Measurements from ENCODE around the gene NLRP1.

Gene NLRP1

DNA sequence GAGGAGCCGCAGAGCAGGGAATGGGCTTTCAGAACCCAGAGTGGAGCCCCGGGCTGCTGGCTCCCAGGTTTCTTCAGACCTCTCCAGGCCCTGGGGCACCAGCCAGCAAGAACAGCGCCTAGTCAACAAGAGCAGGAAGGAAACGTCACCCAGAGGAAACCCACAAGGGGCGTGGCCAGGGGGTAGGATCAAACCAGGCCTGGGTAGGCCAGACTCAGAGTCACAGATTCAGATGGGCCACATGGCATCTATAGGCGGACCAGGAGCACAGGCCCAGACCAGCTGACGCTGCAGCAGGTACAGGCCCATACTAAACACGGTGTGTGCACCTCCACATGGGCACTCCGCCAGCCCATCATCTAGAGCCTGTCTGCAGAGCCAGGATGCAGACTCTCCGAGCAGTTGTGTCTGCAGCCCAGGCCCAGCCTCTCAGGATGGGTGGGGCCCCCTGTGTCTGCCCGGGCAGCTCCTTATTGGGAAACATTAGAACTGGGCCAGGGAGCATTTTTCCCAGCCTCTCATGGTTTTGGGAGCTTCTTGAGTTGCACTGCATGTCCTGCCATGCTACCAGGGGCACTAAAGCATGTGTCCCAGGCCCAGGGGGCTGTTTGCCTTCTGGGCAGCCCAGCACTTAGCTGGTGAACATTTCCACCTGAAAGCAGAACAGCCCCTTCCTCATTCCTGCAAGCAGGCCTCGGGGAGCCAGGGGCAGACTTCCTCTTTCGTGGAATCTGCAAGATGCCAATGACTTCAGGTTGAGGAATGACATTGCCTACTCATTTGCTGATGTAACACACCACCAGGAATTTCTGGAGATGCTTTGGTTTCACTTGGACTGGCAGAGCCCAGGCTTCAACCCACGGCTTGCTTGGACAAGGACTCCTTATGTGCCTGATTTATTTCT lies at the start of gene NLRP1:
Gene NLRP1, minus strand, starts transcription at position 127 of the 904 bp plus-strand sequence. CDS start 552 bp downstream, outside the sequence.
- Histone ChIP-seq H3K27me3 (no peaks in the 10 kb centered on the region), H3K9ac (peak within 1 kb of the TSS; percentile 82)

GRCh38 chr17:5631958-5632590 lies 47.8 kb upstream of the NLRP1 start:
- Histone ChIP-seq H3K27me3 (no peaks in the 10 kb centered on the region), H3K4me1 (no peaks in the 10 kb centered on the region), H3K4me2 (no peak overlapping the region), H3K9me3 (no peaks in the 10 kb centered on the region), H3K27ac (no peak overlapping the region), H3K36me3 (no peaks in the 10 kb centered on the region), H3K4me3 (no peak overlapping the region), H3K9ac (no peak overlapping the region), H4K20me1 (no peaks in the 10 kb centered on the region)
- TF ChIP-seq Cebpa-rat (IDR thresholded peaks at IDR 0.05), result no peak

More for the DNA sequence above, at the start of gene NLRP1:
- Histone ChIP-seq H3K27ac (peak within 1 kb of the TSS; percentile 89), H3K4me1 (peaks cover 72% of the 10 kb centered on the region), H3K4me2 (peak within 1 kb of the TSS; percentile 97), H3K36me3 (peaks cover 22% of the 10 kb centered on the region), H3K4me3 (peak within 1 kb of the TSS; percentile 74), H4K20me1 (peaks cover 15% of the 10 kb centered on the region; the same call in 1 of the 2 replicates), H3K9me3 (no peaks in the 10 kb centered on the region)
- TF ChIP-seq Cebpa-rat (IDR thresholded peaks at IDR 0.05), result no peak

DNA sequence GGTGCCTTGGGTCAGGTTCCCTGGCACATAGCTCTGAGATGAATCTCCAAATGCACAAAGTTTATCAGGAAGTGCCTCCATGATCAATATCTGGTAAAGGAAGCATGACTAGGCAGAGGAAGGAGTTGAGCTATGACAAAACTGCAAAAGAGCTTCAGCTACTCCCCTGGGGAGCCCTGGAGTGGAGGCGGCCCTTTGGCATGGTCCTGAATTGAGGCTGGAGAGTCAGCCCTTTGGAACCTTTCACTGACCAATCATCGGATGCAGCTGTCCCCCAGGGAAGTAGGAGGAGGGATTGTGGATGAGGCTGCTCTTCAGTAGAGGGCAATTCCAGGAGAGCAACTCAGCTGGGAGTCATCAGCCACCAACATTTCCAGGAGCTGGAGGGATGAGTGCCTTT lies 46.1 kb upstream of the NLRP1 start:
- no peaks in the 10 kb centered on the region for H3K36me3 ChIP-seq
- no peak overlapping the region for H3K4me2 ChIP-seq
- no peak overlapping the region for H3K27ac ChIP-seq
- H3K4me1 ChIP-seq, result no peaks in the 10 kb centered on the region
- no peaks in the 10 kb centered on the region for H3K27me3 ChIP-seq
- no peak overlapping the region for H3K9ac ChIP-seq
- no peaks in the 10 kb centered on the region for H4K20me1 ChIP-seq
- H3K9me3 ChIP-seq, result no peaks in the 10 kb centered on the region
- H3K4me3 ChIP-seq, result no peak overlapping the region
- no peak for TF ChIP-seq Cebpa-rat (IDR thresholded peaks at IDR 0.05)

DNA sequence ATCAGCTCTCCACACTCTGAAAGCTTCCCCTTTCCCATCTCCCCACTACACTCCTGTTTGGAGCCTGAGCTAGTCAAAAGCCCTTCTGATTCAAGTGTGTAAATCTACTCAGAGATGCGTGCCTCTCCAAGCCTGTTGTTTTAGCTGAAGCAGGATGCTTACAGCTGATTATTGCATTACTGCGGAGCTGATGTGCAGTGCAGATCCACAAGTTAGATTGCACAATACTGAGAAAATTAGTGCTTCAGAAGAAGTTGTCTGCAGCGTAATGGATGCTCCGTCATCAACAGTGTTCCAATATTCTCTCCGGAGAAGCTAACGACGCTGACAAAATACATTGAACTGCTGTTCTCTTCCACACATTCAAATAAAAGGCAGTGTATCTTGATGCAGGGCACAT lies 44.8 kb upstream of the NLRP1 start:
- Histone ChIP-seq H3K4me1 (no peaks in the 10 kb centered on the region), H3K27ac (no peak overlapping the region), H3K4me3 (no peak overlapping the region), H3K9ac (no peak overlapping the region), H3K4me2 (no peak overlapping the region), H3K9me3 (no peaks in the 10 kb centered on the region), H3K36me3 (no peaks in the 10 kb centered on the region), H4K20me1 (no peaks in the 10 kb centered on the region), H3K27me3 (no peaks in the 10 kb centered on the region)
- no peak for TF ChIP-seq Cebpa-rat (IDR thresholded peaks at IDR 0.05)

DNA sequence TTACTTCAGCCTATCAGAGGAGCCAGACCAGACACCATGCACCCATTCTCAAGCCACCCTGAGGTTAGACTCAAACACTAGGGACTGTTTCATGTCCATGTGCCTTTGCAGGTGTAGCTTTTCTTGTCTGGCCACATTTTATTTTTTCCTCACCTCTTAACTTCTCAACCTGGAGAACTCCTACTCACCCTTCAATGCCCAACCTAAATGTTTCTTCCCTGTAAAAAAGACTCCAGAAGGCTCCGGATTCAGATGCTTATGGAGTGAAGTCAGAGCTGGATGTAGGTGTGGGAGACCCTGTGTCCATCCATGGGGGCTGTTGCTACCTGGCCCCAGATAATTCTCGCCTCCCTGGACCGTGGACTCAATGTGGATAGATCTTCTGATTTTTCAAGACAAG lies 44.0 kb upstream of the NLRP1 start:
- no peaks in the 10 kb centered on the region for H4K20me1 ChIP-seq
- no peak overlapping the region for H3K27ac ChIP-seq
- H3K9ac ChIP-seq, result no peak overlapping the region
- H3K36me3 ChIP-seq, result no peaks in the 10 kb centered on the region
- H3K4me2 ChIP-seq, result no peak overlapping the region
- no peaks in the 10 kb centered on the region for H3K4me1 ChIP-seq
- no peak overlapping the region for H3K4me3 ChIP-seq
- no peak for TF ChIP-seq Cebpa-rat (IDR thresholded peaks at IDR 0.05)
- H3K27me3 ChIP-seq, result no peaks in the 10 kb centered on the region
- no peaks in the 10 kb centered on the region for H3K9me3 ChIP-seq

DNA sequence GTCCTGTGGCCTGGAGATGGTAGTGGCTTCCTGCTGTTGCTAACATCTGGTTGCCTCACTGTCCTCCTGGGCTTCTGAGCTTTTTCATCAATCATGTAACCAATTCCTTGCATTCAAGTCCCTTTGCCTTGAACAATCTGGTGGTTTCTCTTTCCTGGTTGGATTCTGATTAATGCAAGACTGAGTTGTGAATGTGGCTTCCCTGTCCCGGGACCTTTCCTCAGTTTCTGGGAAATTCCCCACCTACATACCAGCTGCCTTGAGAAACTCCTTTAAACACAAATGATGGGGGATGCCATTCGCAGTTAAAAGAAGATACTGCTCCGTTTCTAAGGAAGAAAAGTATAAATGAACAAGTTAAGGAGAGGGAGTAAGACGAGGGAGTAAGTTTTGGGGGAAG lies 39.9 kb upstream of the NLRP1 start:
- H3K4me1 ChIP-seq, result no peaks in the 10 kb centered on the region
- no peak overlapping the region for H3K4me2 ChIP-seq
- no peak overlapping the region for H3K4me3 ChIP-seq
- no peaks in the 10 kb centered on the region for H3K27me3 ChIP-seq
- H3K9me3 ChIP-seq, result no peaks in the 10 kb centered on the region
- H3K27ac ChIP-seq, result no peak overlapping the region
- H4K20me1 ChIP-seq, result no peaks in the 10 kb centered on the region
- no peak for TF ChIP-seq Cebpa-rat (IDR thresholded peaks at IDR 0.05)
- H3K9ac ChIP-seq, result no peak overlapping the region
- no peaks in the 10 kb centered on the region for H3K36me3 ChIP-seq

GRCh38 chr17:5621729-5622128 lies 37.4 kb upstream of the NLRP1 start:
- no peaks in the 10 kb centered on the region for H4K20me1 ChIP-seq
- H3K27me3 ChIP-seq, result no peaks in the 10 kb centered on the region
- H3K9me3 ChIP-seq, result no peaks in the 10 kb centered on the region
- no peak overlapping the region for H3K27ac ChIP-seq
- H3K4me1 ChIP-seq, result no peaks in the 10 kb centered on the region
- H3K36me3 ChIP-seq, result no peaks in the 10 kb centered on the region
- TF ChIP-seq Cebpa-rat (IDR thresholded peaks at IDR 0.05), result no peak
- no peak overlapping the region for H3K4me3 ChIP-seq
- H3K4me2 ChIP-seq, result no peak overlapping the region
- H3K9ac ChIP-seq, result no peak overlapping the region

GRCh38 chr17:5621026-5621425 lies 36.7 kb upstream of the NLRP1 start:
- H3K4me2 ChIP-seq, result no peak overlapping the region
- no peak overlapping the region for H3K4me3 ChIP-seq
- no peaks in the 10 kb centered on the region for H3K9me3 ChIP-seq
- H3K4me1 ChIP-seq, result no peaks in the 10 kb centered on the region
- no peak overlapping the region for H3K9ac ChIP-seq
- TF ChIP-seq Cebpa-rat (IDR thresholded peaks at IDR 0.05), result no peak
- no peak overlapping the region for H3K27ac ChIP-seq
- no peaks in the 10 kb centered on the region for H3K27me3 ChIP-seq
- no peaks in the 10 kb centered on the region for H4K20me1 ChIP-seq
- H3K36me3 ChIP-seq, result no peaks in the 10 kb centered on the region

- no peak overlapping the region for H3K9ac ChIP-seq
These were observed 34.9 kb upstream of the NLRP1 start for GRCh38 chr17:5619088-5619740.

DNA sequence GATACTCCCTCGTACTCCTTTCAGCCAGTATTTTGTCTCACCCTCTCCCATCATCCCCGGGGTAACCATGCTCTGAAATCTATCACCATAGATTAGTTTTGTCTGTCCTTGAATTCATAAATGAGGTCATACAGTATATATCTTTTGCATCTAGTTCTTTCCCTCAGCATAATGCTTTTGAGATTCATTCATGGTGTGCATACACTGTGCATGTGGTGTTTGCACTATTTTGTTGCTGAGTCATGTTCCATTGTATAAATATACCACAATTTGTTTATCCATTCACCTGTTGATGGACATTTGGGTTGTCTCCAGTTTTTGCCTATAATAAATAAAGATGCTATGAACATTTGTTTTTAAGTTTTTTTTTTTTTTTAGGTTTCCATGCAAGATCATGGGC lies 34.2 kb upstream of the NLRP1 start:
- TF ChIP-seq Cebpa-rat (IDR thresholded peaks at IDR 0.05), result no peak

More at GRCh38 chr17:5619088-5619740, 34.9 kb upstream of the NLRP1 start:
- no peak for TF ChIP-seq Cebpa-rat (IDR thresholded peaks at IDR 0.05)
- Histone ChIP-seq H3K4me2 (no peak overlapping the region), H3K4me3 (no peak overlapping the region), H3K27me3 (no peaks in the 10 kb centered on the region), H3K36me3 (no peaks in the 10 kb centered on the region), H3K4me1 (no peaks in the 10 kb centered on the region), H3K9me3 (no peaks in the 10 kb centered on the region), H3K27ac (no peak overlapping the region), H4K20me1 (no peaks in the 10 kb centered on the region)

More for the DNA sequence above, 34.2 kb upstream of the NLRP1 start:
- no peaks in the 10 kb centered on the region for H3K9me3 ChIP-seq
- H3K4me1 ChIP-seq, result no peaks in the 10 kb centered on the region
- no peaks in the 10 kb centered on the region for H3K36me3 ChIP-seq
- H3K27ac ChIP-seq, result no peak overlapping the region
- H3K4me3 ChIP-seq, result no peak overlapping the region
- no peaks in the 10 kb centered on the region for H3K27me3 ChIP-seq
- H4K20me1 ChIP-seq, result no peaks in the 10 kb centered on the region
- H3K9ac ChIP-seq, result no peak overlapping the region
- H3K4me2 ChIP-seq, result no peak overlapping the region

Measured in BLaER1 (cell line).